Measurements from ENCODE around the gene ZDHHC18.

The ZDHHC18 gene

DNA sequence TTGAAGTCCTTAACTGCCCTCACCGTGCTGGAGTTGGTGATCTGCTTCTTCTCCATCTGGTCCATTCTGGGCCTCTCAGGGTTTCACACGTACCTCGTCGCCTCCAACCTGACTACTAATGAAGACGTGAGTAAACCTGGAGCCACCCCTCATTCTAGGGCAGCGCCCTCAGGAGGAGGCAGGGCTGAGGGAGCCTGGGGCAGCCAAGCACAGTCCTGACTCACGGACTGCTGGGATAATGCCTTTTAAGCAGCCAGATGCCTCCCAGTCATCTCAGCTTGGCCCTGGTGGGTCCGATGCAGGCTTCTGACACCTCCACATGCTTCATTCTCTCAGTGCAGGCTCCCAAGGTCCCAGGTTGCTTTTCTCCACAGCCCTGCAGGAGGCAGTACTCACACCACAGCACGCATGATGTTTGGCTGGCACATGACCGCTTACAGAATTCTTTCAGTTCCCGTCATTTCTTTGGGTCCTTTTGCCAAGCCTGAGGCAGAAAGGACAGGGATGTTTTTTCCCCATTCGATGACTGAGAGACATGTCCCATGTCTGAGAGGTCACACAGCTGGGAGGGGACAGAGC lies 24.7 kb downstream of the ZDHHC18 start:
- Histone ChIP-seq H3K27me3 (ENCODE audit: insufficient read depth, low read length) (no peaks in the 10 kb centered on the region), H3K79me2 (ENCODE audit: control insufficient read depth, insufficient read depth, low read length, unreplicated experiment) (no peaks in the 10 kb centered on the region), H3K4me1 (ENCODE audit: control insufficient read depth, insufficient read depth, low read length, unreplicated experiment) (peaks cover 26% of the 10 kb centered on the region), H3K36me3 (ENCODE audit: insufficient read depth, low read length) (peaks cover 10% of the 10 kb centered on the region; the same call in 1 of the 2 replicates), H2AFZ (ENCODE audit: low read length, unreplicated experiment) (no peak overlapping the region), H3K4me3 (ENCODE audit: low read depth, low read length) (no peak overlapping the region), H3K27ac (ENCODE audit: low read depth, low read length) (no peak overlapping the region)

DNA sequence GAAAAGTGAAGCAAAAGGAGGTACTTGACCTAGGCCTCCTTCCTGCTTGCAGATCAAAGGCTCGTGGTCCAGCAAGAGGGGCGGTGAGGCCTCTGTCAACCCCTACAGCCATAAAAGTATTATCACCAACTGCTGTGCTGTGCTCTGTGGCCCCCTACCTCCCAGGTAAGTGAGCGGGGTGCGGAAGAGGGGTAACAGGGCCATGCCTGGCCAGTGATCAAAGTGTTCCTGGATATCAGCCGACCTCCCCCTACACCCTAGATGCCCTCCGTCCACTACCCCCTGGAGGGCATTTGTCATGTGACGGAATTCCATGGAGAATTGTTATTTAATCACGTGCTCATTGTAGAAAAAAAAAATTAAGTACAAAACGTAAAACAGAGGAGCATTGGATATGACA lies 26.2 kb downstream of the ZDHHC18 start:
- no peak overlapping the region for H3K4me3 ChIP-seq (ENCODE audit: low read depth, low read length)
- H3K27me3 ChIP-seq (ENCODE audit: insufficient read depth, low read length), result no peaks in the 10 kb centered on the region
- H3K79me2 ChIP-seq (ENCODE audit: control insufficient read depth, insufficient read depth, low read length, unreplicated experiment), result no peaks in the 10 kb centered on the region
- no peak overlapping the region for H2AFZ ChIP-seq (ENCODE audit: low read length, unreplicated experiment)
- peaks cover 23% of the 10 kb centered on the region for H3K4me1 ChIP-seq (ENCODE audit: control insufficient read depth, insufficient read depth, low read length, unreplicated experiment)
- H3K27ac ChIP-seq (ENCODE audit: low read depth, low read length), result no peak overlapping the region
- H3K36me3 ChIP-seq (ENCODE audit: insufficient read depth, low read length), result peaks cover 10% of the 10 kb centered on the region; the same call in 1 of the 2 replicates

DNA sequence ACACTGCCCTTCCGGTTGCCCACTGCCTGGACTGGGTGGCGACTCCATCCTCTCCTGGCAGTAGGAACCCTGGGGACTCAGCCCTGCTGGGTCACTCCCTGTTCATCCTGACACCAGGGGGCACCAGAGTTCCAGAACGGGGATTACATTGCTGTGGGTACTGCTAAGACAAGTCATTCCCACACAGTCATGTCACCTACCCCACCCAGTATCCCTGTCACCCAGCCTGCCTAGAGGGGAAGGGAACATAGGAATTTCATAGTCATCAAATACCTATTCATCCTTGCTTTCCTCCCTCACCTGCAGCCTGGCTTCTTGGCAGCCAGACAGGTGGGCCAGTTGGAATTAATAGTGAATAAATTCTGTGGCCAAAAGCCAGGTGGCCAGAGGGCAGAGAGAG lies 26.7 kb downstream of the ZDHHC18 start:
- H3K4me3 ChIP-seq (ENCODE audit: low read depth, low read length), result no peak overlapping the region
- no peak overlapping the region for H3K27ac ChIP-seq (ENCODE audit: low read depth, low read length)
- H3K27me3 ChIP-seq (ENCODE audit: insufficient read depth, low read length), result no peaks in the 10 kb centered on the region
- H3K79me2 ChIP-seq (ENCODE audit: control insufficient read depth, insufficient read depth, low read length, unreplicated experiment), result no peaks in the 10 kb centered on the region
- peaks cover 10% of the 10 kb centered on the region; the same call in 1 of the 2 replicates for H3K36me3 ChIP-seq (ENCODE audit: insufficient read depth, low read length)
- peaks cover 19% of the 10 kb centered on the region for H3K4me1 ChIP-seq (ENCODE audit: control insufficient read depth, insufficient read depth, low read length, unreplicated experiment)
- H2AFZ ChIP-seq (ENCODE audit: low read length, unreplicated experiment), result no peak overlapping the region

- Histone ChIP-seq H3K4me1 (ENCODE audit: control insufficient read depth, insufficient read depth, low read length, unreplicated experiment) (peaks cover 14% of the 10 kb centered on the region), H2AFZ (ENCODE audit: low read length, unreplicated experiment) (no peak overlapping the region), H3K79me2 (ENCODE audit: control insufficient read depth, insufficient read depth, low read length, unreplicated experiment) (no peaks in the 10 kb centered on the region), H3K27me3 (ENCODE audit: insufficient read depth, low read length) (no peaks in the 10 kb centered on the region), H3K27ac (ENCODE audit: low read depth, low read length) (no peak overlapping the region), H3K36me3 (ENCODE audit: insufficient read depth, low read length) (peaks cover 10% of the 10 kb centered on the region; the same call in 1 of the 2 replicates), H3K4me3 (ENCODE audit: low read depth, low read length) (no peak overlapping the region)
Measured at GRCh38 chr1:26853600-26853999, 27.1 kb downstream of the ZDHHC18 start.

- Histone ChIP-seq H3K4me1 (ENCODE audit: control insufficient read depth, insufficient read depth, low read length, unreplicated experiment) (peaks cover 3% of the 10 kb centered on the region), H3K4me3 (ENCODE audit: low read depth, low read length) (no peak overlapping the region), H3K79me2 (ENCODE audit: control insufficient read depth, insufficient read depth, low read length, unreplicated experiment) (no peaks in the 10 kb centered on the region), H2AFZ (ENCODE audit: low read length, unreplicated experiment) (no peak overlapping the region), H3K27ac (ENCODE audit: low read depth, low read length) (no peak overlapping the region), H3K27me3 (ENCODE audit: insufficient read depth, low read length) (no peaks in the 10 kb centered on the region), H3K36me3 (ENCODE audit: insufficient read depth, low read length) (peaks cover 10% of the 10 kb centered on the region; the same call in 1 of the 2 replicates)
Measured at GRCh38 chr1:26854906-26855305, 28.4 kb downstream of the ZDHHC18 start.

GRCh38 chr1:26855636-26856035 lies 29.1 kb downstream of the ZDHHC18 start:
- Histone ChIP-seq H3K4me1 (ENCODE audit: control insufficient read depth, insufficient read depth, low read length, unreplicated experiment) (no peaks in the 10 kb centered on the region), H3K79me2 (ENCODE audit: control insufficient read depth, insufficient read depth, low read length, unreplicated experiment) (no peaks in the 10 kb centered on the region), H2AFZ (ENCODE audit: low read length, unreplicated experiment) (no peak overlapping the region), H3K36me3 (ENCODE audit: insufficient read depth, low read length) (peaks cover 4% of the 10 kb centered on the region; the same call in 1 of the 2 replicates), H3K27ac (ENCODE audit: low read depth, low read length) (no peak overlapping the region), H3K27me3 (ENCODE audit: insufficient read depth, low read length) (no peaks in the 10 kb centered on the region), H3K4me3 (ENCODE audit: low read depth, low read length) (no peak overlapping the region)

DNA sequence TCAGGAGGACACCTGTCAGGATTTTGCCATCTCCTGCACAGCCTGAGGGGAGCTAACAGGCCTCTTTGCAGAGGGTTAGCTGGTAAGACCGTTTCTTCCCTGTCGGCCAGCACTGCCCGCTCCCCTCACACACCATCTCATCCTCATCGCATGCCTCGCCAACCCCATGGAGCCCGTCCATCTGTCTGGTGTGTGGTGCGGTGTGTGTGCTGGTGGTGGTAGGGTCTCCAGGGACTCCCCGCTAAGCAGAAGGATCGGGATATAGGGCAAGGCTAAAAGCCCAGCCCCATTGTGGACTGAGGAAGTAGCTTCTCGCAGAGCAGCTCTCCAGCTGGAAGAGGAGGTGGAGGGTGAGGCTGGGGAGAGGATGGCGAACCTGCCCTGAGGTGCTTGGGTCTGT lies 29.7 kb downstream of the ZDHHC18 start:
- Histone ChIP-seq H3K79me2 (ENCODE audit: control insufficient read depth, insufficient read depth, low read length, unreplicated experiment) (no peaks in the 10 kb centered on the region), H3K4me3 (ENCODE audit: low read depth, low read length) (no peak overlapping the region), H3K27me3 (ENCODE audit: insufficient read depth, low read length) (no peaks in the 10 kb centered on the region), H2AFZ (ENCODE audit: low read length, unreplicated experiment) (no peak overlapping the region), H3K27ac (ENCODE audit: low read depth, low read length) (no peak overlapping the region), H3K4me1 (ENCODE audit: control insufficient read depth, insufficient read depth, low read length, unreplicated experiment) (no peaks in the 10 kb centered on the region), H3K36me3 (ENCODE audit: insufficient read depth, low read length) (peaks cover 4% of the 10 kb centered on the region; the same call in 1 of the 2 replicates)

DNA sequence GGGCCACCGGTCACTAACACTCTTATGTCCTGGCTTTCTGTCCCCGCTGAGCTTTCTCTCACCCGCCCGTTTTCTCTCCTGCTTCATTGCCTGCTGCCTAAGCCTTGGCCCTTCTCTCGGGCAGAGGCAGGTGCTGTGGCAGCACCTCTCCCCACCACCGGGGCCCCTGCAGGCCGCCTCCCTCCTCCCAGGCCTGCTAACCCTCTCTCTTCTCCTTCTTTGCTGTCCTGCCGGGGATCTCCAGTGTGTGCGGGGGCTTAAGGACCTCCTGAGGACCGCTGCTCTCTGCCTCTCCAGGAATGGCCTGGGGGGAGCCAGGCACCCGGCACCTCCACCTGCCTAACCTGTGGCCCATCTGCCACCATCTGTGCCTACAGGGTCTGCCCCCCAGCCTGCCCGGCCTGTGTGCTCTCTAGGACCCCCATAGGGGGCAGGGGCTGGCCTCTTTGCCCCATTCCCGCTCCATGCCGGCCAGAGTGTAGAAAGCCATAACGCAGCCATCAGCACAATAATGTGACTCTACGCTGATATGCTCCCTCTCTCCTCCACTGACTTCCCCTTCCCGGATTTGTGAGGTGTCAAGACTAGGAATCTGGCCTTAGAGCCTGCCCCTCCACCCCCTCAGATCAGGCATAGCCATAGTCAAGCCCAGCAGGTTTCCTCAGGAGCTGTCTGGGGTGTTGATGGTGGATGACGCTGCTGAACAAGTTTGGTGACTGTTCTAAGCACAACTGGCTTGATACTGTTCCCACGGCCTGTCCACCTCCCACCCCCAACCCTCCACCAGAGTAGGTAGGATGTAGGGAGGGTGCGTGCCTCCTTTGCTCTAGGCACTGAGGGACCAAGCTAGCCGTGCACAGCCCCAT lies 30.3 kb downstream of the ZDHHC18 start:
- Histone ChIP-seq H3K4me3 (ENCODE audit: low read depth, low read length) (no peak overlapping the region), H3K36me3 (ENCODE audit: insufficient read depth, low read length) (peaks cover 4% of the 10 kb centered on the region; the same call in 1 of the 2 replicates), H3K27me3 (ENCODE audit: insufficient read depth, low read length) (no peaks in the 10 kb centered on the region), H3K4me1 (ENCODE audit: control insufficient read depth, insufficient read depth, low read length, unreplicated experiment) (peaks cover 2% of the 10 kb centered on the region), H2AFZ (ENCODE audit: low read length, unreplicated experiment) (no peak overlapping the region), H3K79me2 (ENCODE audit: control insufficient read depth, insufficient read depth, low read length, unreplicated experiment) (no peaks in the 10 kb centered on the region), H3K27ac (ENCODE audit: low read depth, low read length) (no peak overlapping the region)

- no peak overlapping the region for H3K4me3 ChIP-seq (ENCODE audit: low read depth, low read length)
- no peaks in the 10 kb centered on the region for H3K79me2 ChIP-seq (ENCODE audit: control insufficient read depth, insufficient read depth, low read length, unreplicated experiment)
- peaks cover 5% of the 10 kb centered on the region for H3K4me1 ChIP-seq (ENCODE audit: control insufficient read depth, insufficient read depth, low read length, unreplicated experiment)
- no peaks in the 10 kb centered on the region for H3K27me3 ChIP-seq (ENCODE audit: insufficient read depth, low read length)
- no peaks in the 10 kb centered on the region for H3K36me3 ChIP-seq (ENCODE audit: insufficient read depth, low read length)
- H2AFZ ChIP-seq (ENCODE audit: low read length, unreplicated experiment), result no peak overlapping the region
- no peak overlapping the region for H3K27ac ChIP-seq (ENCODE audit: low read depth, low read length)
Measured at GRCh38 chr1:26857473-26858060, 31.1 kb downstream of the ZDHHC18 start.

- H3K4me1 ChIP-seq (ENCODE audit: control insufficient read depth, insufficient read depth, low read length, unreplicated experiment), result peaks cover 5% of the 10 kb centered on the region
- H2AFZ ChIP-seq (ENCODE audit: low read length, unreplicated experiment), result no peak overlapping the region
- no peak overlapping the region for H3K4me3 ChIP-seq (ENCODE audit: low read depth, low read length)
- no peaks in the 10 kb centered on the region for H3K79me2 ChIP-seq (ENCODE audit: control insufficient read depth, insufficient read depth, low read length, unreplicated experiment)
- no peaks in the 10 kb centered on the region for H3K27me3 ChIP-seq (ENCODE audit: insufficient read depth, low read length)
- no peaks in the 10 kb centered on the region for H3K36me3 ChIP-seq (ENCODE audit: insufficient read depth, low read length)
- H3K27ac ChIP-seq (ENCODE audit: low read depth, low read length), result no peak overlapping the region
Measured at GRCh38 chr1:26858160-26858559, 31.7 kb downstream of the ZDHHC18 start.
